Erythroblast (primary cell): ENCODE measurements around the gene C4orf17.
A peak's percentile ranks its signal among the peaks of the same experiment; 100 is the strongest.
"Not testable (repeated sequence)": the region's sequence is repeated elsewhere in the genome, so short reads cannot be mapped to it uniquely, and the experiment has no call there.

ENCODE experiments used
- DNase-seq, 2 experiments: peaks; one replicate each; lab custom pipeline; 2025; lab: John Stamatoyannopoulos, UW
- GATA1 ChIP-seq: IDR thresholded peaks from 2 replicates; pipeline ENCODE4 v1.6.1; 2011; ENCODE audit warnings: low read depth, mild to moderate bottlenecking, control low read depth, low read length, moderate library complexity
- POLR2A ChIP-seq: IDR thresholded peaks from 2 replicates; pipeline ENCODE4 v1.6.1; 2011; ENCODE audit warnings: mild to moderate bottlenecking, low read length

C4orf17 gene

DNA sequence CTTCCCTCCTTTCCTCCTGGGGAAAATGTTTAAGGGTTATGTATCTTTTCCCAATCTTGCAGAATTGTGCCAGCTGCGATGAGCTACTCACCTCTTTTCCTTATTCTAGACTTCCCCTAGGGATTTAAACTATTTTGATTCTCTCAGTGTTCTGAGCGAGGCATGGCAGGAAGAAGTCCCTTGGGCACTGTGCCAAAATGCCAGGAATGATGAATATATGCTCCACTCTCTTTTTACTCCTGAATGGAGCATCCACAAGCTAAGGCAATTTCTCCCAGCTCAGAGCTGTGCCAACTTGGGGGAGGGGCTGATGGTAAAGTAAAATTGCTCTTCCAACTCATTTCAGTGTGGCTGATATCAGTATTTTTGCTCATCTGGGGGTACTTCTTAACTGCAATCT lies 4.0 kb upstream of the C4orf17 start:
- no peak for DNase-seq

DNA sequence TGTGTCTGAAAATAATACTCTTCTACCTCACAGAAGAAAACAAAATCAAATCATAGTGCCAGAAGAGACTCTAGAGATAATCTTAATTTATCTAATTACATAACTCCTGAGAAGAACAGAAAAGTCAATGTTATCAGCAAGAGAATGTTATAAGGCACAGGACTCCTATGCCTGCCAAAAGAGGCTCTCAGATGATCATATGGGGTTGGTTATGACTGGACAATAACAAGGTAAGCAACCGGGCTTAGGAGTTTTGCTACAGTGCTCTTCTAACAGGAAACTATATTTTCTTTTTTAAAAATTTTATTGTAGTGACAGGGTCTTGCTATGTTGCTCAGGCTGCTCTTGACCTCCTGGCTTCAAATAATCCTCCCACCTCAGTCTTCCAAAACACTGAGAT lies 3.5 kb upstream of the C4orf17 start:
- no peak for DNase-seq
- TF ChIP-seq POLR2A (no peak), GATA1 (no peak)

More for the DNA sequence above, 4.0 kb upstream of the C4orf17 start:
- TF ChIP-seq GATA1 (no peak), POLR2A (no peak)

DNA sequence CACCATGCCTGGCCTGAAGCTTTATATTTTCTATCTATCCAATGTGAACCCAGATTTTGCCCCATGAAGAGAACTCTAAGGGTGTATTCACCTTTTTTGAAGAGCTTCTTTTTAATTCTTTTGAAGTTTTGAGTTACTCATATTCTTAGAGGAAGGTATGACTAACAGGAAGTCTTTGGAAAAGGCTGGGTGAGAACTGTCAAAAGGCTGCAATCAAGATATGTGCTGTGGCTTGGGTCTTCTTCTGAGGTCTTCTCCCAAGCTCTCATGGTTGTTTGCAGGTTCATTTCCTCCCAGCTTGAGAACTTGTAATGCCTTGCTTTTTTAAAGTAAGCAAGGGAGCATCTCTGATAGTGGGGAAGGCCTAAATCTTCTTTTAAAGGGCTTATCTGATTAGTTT lies 3.1 kb upstream of the C4orf17 start:
- DNase-seq, result no peak
- TF ChIP-seq GATA1 (no peak), POLR2A (no peak)

DNA sequence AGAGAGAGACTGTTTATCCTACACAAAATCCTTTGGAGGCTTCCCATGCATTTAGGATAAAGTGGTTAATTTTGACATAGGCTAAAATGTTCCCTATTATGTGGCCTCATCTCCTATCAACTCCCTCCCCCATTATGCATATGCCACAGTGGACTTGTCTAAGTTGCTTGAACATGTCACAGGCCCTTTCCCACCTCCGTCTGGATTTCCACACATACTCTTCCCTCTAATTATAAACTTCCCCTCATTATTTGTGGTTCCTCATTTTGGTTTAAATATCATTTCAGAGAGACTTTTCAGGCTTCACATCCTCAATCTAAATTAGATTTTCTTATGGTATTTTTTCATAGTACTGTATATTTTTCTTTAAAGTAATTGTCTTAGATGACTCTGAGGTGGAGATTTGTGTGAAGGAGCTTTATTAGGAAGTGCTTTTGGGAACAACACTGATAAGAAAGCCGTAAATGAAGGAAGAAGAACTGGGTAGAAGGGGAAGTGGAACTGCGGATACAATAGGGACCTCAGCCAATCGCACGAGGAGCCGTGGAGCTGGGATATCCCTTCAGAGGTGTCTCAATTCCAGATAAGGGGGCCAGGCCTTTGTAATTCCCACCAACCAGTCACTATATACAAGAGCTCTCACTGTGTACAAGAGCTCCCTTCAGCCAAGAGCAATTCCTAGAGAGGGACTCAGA lies 7.9 kb downstream of the C4orf17 start:
- no peak for DNase-seq
- no peak for TF ChIP-seq GATA1
- no peak for TF ChIP-seq POLR2A

DNA sequence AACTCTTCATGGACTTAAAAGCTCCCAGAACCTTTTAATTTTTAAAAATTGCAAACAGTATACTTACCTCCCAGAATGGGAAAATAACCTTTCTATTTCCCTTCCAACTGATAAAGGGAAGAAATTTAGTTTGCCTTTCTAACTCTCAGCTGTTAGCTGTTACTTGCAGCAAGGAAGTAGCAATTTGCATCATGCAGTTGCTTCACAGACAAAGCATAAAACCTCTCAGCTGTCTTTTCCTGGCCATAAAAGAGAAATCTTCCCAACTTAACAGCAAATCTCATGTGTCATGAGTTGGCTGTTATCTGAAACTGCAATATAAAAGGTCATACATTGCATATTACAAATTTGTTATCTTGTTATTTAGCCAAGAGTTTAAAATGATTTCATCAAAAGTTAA lies 18.4 kb downstream of the C4orf17 start:
- DNase-seq, result no peak
- TF ChIP-seq GATA1 (no peak), POLR2A (no peak)

DNA sequence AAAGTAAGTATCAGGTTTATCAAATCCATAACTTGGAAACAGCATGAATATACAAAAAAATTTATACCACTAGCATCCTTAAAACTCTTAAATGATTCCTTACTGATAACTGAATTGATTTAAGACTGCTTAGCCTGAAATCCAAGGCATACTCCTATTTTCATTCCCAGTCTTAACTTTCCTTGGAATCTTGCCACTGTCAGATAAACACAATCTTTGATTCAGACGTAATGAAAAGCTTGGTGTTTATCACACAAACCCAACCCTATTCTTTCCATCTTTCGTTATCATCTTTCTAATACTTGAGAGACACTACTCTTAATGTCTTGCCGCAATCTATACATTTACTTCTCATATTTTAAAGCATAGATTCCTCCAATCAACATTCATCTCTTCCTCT lies 19.1 kb downstream of the C4orf17 start:
- TF ChIP-seq POLR2A (no peak), GATA1 (no peak)
- DNase-seq, result no peak

DNA sequence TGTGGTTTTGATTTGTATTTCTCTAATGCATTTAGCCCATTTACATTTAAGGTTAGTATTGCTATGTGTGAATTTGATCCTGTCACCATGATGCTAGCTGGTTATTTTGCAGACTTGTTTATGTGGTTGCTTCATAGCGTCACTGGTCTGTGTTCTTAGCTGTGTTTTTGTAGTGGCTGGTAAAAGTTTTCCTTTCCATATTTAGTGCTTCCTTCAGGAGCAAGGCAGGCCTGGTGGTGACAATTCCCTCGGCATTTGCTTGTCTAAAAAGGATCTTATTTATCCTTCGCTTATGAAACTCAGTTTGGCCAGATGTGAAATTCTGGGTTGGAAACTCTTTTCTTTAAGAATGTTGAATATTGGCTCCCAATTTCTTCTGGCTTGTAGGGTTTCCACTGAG lies 23.9 kb downstream of the C4orf17 start:
- not testable (repeated sequence) for DNase-seq

DNA sequence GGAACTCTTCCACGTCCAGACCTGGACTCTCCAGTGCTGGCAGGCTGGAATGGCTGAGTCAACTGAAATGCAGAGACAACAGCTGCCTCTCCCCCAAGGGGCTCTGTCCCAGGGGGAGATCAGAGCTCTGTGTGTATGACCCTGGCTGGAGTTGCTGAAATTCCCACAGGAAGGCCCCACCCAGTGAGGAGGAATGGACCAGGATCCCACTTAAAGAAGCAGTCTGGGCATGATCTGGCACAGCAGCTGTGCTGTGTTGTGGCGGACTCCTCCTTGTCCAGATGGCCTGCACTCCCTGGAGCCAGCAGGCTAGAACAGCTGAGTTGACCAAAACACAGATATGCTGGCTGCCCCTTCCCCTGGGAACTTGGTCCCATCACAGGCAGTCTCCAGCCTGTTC lies 25.4 kb downstream of the C4orf17 start:
- no peak for DNase-seq
- TF ChIP-seq POLR2A (no peak), GATA1 (no peak)

DNA sequence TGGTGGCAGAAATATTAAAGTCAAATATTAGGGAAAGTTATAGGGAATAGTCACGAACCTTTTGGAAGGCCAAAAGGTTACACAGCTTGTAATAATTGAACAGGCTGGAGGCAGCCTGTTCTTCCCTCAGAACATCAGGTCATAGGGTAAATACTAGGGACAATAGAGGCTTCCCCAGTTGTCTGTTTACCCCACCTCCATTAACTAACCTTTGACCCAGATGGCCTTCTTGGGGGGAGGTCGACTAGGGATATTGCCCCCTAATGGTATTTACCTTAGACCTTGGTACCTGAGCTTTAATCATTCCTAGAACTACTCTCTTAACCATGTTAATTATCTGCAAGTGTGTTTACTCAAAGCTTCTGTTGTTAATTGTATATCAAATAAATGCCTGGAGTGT lies 26.0 kb downstream of the C4orf17 start:
- no peak for DNase-seq
- TF ChIP-seq POLR2A (no peak), GATA1 (no peak)

DNA sequence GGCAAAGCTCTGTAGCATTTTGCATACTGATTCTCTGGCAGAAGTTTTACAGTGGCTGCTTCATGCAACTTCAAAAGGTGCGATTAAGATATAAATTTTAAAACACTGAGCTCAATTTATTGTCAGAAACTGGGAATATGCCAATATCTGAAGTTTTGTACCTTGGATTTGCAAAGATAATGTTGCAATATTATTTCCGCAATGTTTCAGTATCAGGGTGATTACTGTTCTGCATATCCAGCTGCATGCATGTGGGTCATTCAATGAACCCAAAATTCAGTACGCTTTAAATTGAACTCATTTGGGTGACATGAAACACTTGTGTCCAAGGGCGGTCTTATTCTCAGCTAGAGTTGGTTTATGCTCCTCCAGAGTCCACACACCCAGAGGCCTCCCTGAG lies 26.9 kb downstream of the C4orf17 start:
- DNase-seq, result no peak
- TF ChIP-seq GATA1 (no peak), POLR2A (no peak)

DNA sequence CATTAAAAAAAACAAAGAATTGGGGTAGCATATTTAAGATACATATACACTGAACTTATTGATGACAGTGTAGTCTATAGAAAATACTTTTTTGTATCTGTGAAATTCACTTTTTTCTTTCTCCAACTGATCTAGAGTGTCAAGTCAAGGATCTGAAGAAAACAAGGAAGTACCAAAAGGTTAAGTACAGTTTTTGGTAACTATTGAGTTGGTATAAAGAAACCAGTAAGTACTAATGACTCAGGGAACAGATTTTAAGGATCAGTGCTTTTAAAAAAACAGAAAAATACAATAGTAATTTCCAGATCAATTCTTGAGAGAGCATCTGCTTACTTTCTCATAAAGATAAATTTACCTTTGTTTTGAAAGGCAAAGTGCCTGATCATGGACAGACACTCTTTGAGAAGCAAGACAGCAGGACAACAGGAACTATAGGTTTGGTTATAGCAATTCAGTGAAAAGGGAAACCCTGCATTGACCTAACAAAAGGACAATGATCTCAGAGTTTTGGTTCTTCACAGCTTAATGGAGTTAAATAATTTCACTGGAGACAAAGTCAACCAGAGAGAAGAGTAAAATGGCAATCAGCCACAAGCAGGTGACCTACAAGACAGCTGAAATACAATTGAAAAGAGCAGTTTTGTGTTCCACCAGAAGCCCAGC lies 29.6 kb downstream of the C4orf17 start:
- TF ChIP-seq POLR2A (no peak), GATA1 (no peak)
- DNase-seq, result no peak

DNA sequence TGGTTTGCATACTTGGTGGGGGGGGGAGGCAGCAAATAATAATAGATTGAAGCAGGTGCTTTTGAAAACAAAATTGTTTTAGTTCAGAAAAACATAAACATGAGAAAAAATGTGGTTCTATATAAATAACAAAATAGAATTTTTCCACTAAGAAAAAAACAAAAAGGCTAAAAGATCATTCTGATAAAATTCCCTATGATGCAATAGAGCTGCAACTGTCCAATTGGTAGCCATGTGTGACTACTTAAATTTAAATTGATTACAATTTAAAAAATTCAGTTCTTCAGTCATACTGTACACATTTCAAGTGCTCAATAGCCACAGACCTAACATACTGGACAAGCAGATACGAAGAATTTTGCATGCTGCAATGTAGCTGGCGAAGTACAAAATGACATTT lies 42.1 kb downstream of the C4orf17 start:
- DNase-seq, result peak in 1 of 2 experiments; percentile 52
- TF ChIP-seq POLR2A (no peak), GATA1 (no peak)

DNA sequence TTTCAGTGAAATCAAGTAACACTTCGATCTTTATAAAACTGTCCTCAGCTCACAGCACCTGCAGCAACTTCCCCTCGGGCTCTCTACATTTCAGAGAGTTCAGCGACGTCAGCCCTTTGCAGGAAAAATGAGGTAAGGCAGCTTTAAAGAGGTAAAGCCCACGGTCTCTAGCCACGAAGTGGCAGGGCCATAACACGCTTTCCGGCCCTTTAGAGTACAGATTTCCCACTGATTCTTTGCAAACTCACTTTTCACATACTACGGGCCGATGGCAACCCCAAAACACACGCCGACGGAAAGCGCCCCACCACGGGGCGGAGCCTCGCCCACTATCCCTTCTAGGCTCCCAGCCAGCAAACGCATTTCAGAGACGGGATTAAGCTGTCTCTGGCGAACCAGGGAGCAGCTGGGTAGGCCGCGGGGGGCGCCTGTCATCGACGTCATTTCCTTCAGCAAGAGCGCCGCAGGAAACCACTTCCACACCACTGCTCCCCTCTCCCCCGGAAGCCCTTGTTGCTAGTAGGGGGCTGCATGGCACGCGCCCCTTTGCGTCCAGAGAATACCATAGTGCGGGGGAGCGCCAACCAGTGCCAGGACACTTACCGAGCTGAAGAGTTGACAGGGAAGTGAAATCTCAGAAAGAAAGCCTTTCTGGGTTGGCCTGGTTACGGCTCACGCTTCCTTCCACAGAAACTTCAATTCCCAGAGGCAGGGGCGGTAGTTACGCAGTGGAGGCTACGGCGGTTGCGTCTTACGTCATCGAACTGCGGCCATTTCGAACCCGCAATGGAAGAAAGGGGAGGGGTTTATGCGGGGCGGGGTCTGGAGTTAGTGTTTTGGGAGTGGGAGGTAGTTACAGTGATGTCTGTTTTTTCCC lies 52.7 kb downstream of the C4orf17 start, which contains the start of gene TRMT10A:
TRMT10A (minus strand) TSS at position 730 of the 877 bp plus-strand sequence. CDS start 4,701 bp downstream, outside the sequence.
- TF ChIP-seq POLR2A (peak; percentile 85), GATA1 (no peak)
- DNase-seq, result peak; percentile 97 to 98

DNA sequence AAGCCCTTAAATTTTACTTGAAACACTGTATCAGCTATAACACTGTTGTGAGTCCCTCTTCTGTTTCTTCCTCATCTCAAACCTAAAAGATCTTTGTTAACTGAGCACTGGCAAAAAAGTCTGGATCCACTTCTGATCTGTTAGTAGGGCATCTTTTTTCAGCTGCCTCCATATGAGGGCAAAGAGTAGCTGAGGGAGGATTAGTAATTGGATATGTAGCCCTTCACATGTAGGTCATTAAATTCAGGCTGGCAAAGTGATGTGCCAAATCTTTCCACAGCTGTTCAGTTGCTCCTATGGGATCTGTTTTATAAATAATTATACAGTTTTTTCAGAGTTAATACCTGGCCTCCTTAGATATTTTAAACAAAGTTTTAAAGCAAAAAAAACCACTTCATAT lies 54.1 kb downstream of the C4orf17 start:
- DNase-seq, result no peak
- TF ChIP-seq POLR2A (no peak), GATA1 (no peak)
